Neuronal stem cell (in vitro differentiated cells): Measurements from ENCODE around the gene ZBTB25. TPM values are rescaled to one million over a fixed set of nuclear protein-coding genes. Genes with fewer than 3 reads are reported as not detected.

ENCODE experiments used
- DNase-seq: peaks from one replicate; pipeline ENCODE4 v3.0.0-alpha.2; 2013; ENCODE audit warnings: low spot score
- H2AFZ ChIP-seq: one replicate; pipeline ENCODE4 v1.6.1; 2013; ENCODE audit warnings: mild to moderate bottlenecking, low read length, inconsistent platforms
- H2AK5ac ChIP-seq: 2 replicates; pipeline ENCODE4 v1.6.1; 2013; ENCODE audit warnings: low read depth, mild to moderate bottlenecking, inconsistent platforms, low read length, moderate library complexity, mixed read lengths
- H2BK120ac ChIP-seq: 2 replicates; pipeline ENCODE4 v1.6.1; 2013; ENCODE audit warnings: low read depth, mild to moderate bottlenecking, inconsistent platforms, low read length, moderate library complexity, mixed read lengths
- H2BK12ac ChIP-seq: one replicate; pipeline ENCODE4 v1.6.1; 2013; ENCODE audit warnings: low read length, inconsistent platforms
- H2BK15ac ChIP-seq: 2 replicates; pipeline ENCODE4 v1.6.1; 2013; ENCODE audit warnings: mild to moderate bottlenecking, low read length, inconsistent platforms, mixed read lengths
- H2BK5ac ChIP-seq: one replicate; pipeline ENCODE4 v1.6.1; 2013; ENCODE audit warnings: inconsistent platforms, mild to moderate bottlenecking, low read length, moderate library complexity
- H3K14ac ChIP-seq: one replicate; pipeline ENCODE4 v1.6.1; 2013; ENCODE audit warnings: low read length, inconsistent platforms
- H3K18ac ChIP-seq: 2 replicates; pipeline ENCODE4 v1.6.1; 2013; ENCODE audit warnings: low read length, inconsistent platforms
- H3K23ac ChIP-seq: 2 replicates; pipeline ENCODE4 v1.6.1; 2013; ENCODE audit warnings: low read depth, mild to moderate bottlenecking, mixed read lengths, low read length, inconsistent platforms; ENCODE audit not compliant: poor library complexity
- H3K27ac ChIP-seq: replicated peaks from 3 replicates; pipeline ENCODE4 v1.5.1; 2013; ENCODE audit warnings: low read length, inconsistent platforms
- H3K27me3 ChIP-seq, 3 experiments: 2 replicates each; pipeline ENCODE4 v1.6.1; 2013; ENCODE audit warnings: low read length in 3 of 3, mild to moderate bottlenecking in 2 of 3, inconsistent platforms in 1 of 3, low read depth in 1 of 3, mixed read lengths in 1 of 3, moderate library complexity in 1 of 3; ENCODE audit not compliant: control insufficient read depth in 3 of 3, insufficient read depth in 3 of 3
- H3K36me3 ChIP-seq, 2 donors: replicated peaks in 1 of 2; 2 replicates each; pipeline ENCODE4 v1.6.1; 2013; ENCODE audit warnings: low read length in 2 of 2; ENCODE audit not compliant: control insufficient read depth in 2 of 2, insufficient read depth in 2 of 2
- H3K4ac ChIP-seq: 2 replicates; pipeline ENCODE4 v1.6.1; 2013; ENCODE audit warnings: inconsistent platforms, mild to moderate bottlenecking, low read length, moderate library complexity
- H3K4me1 ChIP-seq, 2 donors: 1 replicate in 1 of 2; 2 replicates in 1 of 2; pipeline ENCODE4 v1.6.1; 2013; ENCODE audit warnings: low read length in 2 of 2, low read depth in 1 of 2; ENCODE audit not compliant: control insufficient read depth in 2 of 2, insufficient read depth in 1 of 2
- H3K4me2 ChIP-seq: one replicate; pipeline ENCODE4 v1.6.1; 2013; ENCODE audit warnings: mild to moderate bottlenecking, low read length, inconsistent platforms; ENCODE audit not compliant: insufficient read depth, poor library complexity, severe bottlenecking
- H3K4me3 ChIP-seq, 2 donors: 2 replicates each; pipeline ENCODE4 v1.5.1; 2013; ENCODE audit warnings: low read length in 2 of 2, mild to moderate bottlenecking in 2 of 2, inconsistent platforms in 1 of 2, moderate library complexity in 1 of 2
- H3K79me1 ChIP-seq: one replicate; pipeline ENCODE4 v1.6.1; 2013; ENCODE audit warnings: low read depth, mild to moderate bottlenecking, inconsistent platforms, low read length, moderate library complexity
- H3K9ac ChIP-seq: one replicate; pipeline ENCODE4 v1.6.1; 2013; ENCODE audit warnings: mild to moderate bottlenecking, low read depth, low read length, inconsistent platforms; ENCODE audit not compliant: poor library complexity
- H3K9me3 ChIP-seq, 2 donors: replicated peaks in 1 of 2; 2 replicates each; pipeline versions ENCODE3 to v1.6.1; 2013; ENCODE audit warnings: low read length in 2 of 2, mild to moderate bottlenecking in 2 of 2, inconsistent platforms in 1 of 2, low read depth in 1 of 2, mixed read lengths in 1 of 2, moderate library complexity in 1 of 2; ENCODE audit not compliant: control insufficient read depth in 2 of 2, insufficient read depth in 1 of 2
- H4K8ac ChIP-seq: one replicate; pipeline ENCODE4 v1.6.1; 2013; ENCODE audit warnings: low read depth, mild to moderate bottlenecking, inconsistent platforms, low read length, moderate library complexity
- H4K91ac ChIP-seq: one replicate; pipeline ENCODE4 v1.6.1; 2013; ENCODE audit warnings: low read length, low read depth, mild to moderate bottlenecking, inconsistent platforms; ENCODE audit not compliant: poor library complexity
- WGBS, 2 donors: extraction: QIAGEN DNeasy Blood & Tissue Kit; methylation state at CpG; one replicate each; pipeline ENCODE4 v1.1.7; 2013; ENCODE audit warnings: missing lambda C conversion rate in 2 of 2, mixed read lengths in 1 of 2; ENCODE audit not compliant: insufficient read length in 2 of 2, insufficient replicate concordance in 1 of 2; ENCODE audit errors: extremely low coverage in 2 of 2; 5-methylcytosine and 5-hydroxymethylcytosine counted together
- small RNA-seq: library from polyadenylated mRNA; stranded (forward); fragments of <200 nt; extraction: miRNeasy Mini kit (QIAGEN cat#:217004); gene quantifications from one replicate; pipeline ENCODE3, GENCODE V24; 2013; ENCODE audit not compliant: insufficient read depth

Gene ZBTB25

GRCh38 chr14:64405295-64405694 is 98.3 kb downstream of the ZBTB25 start:
- H3K9me3 ChIP-seq: no peaks in the 10 kb centered on the region
- no peak overlapping the region for H3K9ac ChIP-seq
- H3K36me3 ChIP-seq: peaks cover 3 to 67% of the 10 kb centered on the region in 2 donors
- H4K91ac ChIP-seq: no peak overlapping the region
- no peak overlapping the region for H2BK5ac ChIP-seq
- H3K23ac ChIP-seq: no peak overlapping the region
- no peak overlapping the region for H3K4me3 ChIP-seq
- H3K27me3 ChIP-seq: no peaks in the 10 kb centered on the region
- no peak overlapping the region for H2AFZ ChIP-seq
- no peak overlapping the region for H4K8ac ChIP-seq
- no peak overlapping the region for H2BK12ac ChIP-seq
- no peak overlapping the region for H3K27ac ChIP-seq
- no peak overlapping the region for H3K4me2 ChIP-seq
- H2BK120ac ChIP-seq: no peak overlapping the region
- no peak overlapping the region for H2AK5ac ChIP-seq
- no peak for DNase-seq
- WGBS, 2 donors: no CpG with 5 or more reads among the region's 4 CpGs
- H3K4ac ChIP-seq: no peak overlapping the region
- H2BK15ac ChIP-seq: no peak overlapping the region
- no peak overlapping the region for H3K14ac ChIP-seq
- no peak overlapping the region for H3K18ac ChIP-seq
- peaks cover 0 to 2% of the 10 kb centered on the region in 2 donors for H3K4me1 ChIP-seq
- H3K79me1 ChIP-seq: no peaks in the 10 kb centered on the region

- Histone ChIP-seq H2BK120ac (no peak overlapping the region), H2BK15ac (no peak overlapping the region), H3K36me3 (peaks cover 3 to 50% of the 10 kb centered on the region in 2 donors), H3K4ac (no peak overlapping the region), H3K4me1 (no peaks in the 10 kb centered on the region), H2AFZ (no peak overlapping the region), H3K18ac (no peak overlapping the region), H4K91ac (no peak overlapping the region), H3K9ac (no peak overlapping the region), H2BK12ac (no peak overlapping the region), H3K9me3 (no peaks in the 10 kb centered on the region), H3K27me3 (no peaks in the 10 kb centered on the region), H3K4me3 (no peak overlapping the region), H2BK5ac (no peak overlapping the region), H4K8ac (no peak overlapping the region), H2AK5ac (no peak overlapping the region), H3K79me1 (no peaks in the 10 kb centered on the region), H3K14ac (no peak overlapping the region), H3K4me2 (no peak overlapping the region), H3K27ac (no peak overlapping the region), H3K23ac (no peak overlapping the region)
- DNase-seq: no peak
- no CpG with 5 or more reads among the region's 1 CpG for WGBS, 2 donors
Measured at GRCh38 chr14:64401949-64402348, 101.7 kb downstream of the ZBTB25 start.

- no peak overlapping the region for H3K4me3 ChIP-seq
- no peaks in the 10 kb centered on the region for H3K79me1 ChIP-seq
- H3K14ac ChIP-seq: no peak overlapping the region
- H3K18ac ChIP-seq: no peak overlapping the region
- WGBS, 2 donors: no CpG with 5 or more reads among the region's 6 CpGs
- no peak overlapping the region for H4K91ac ChIP-seq
- no peak overlapping the region for H2AFZ ChIP-seq
- DNase-seq: no peak
- no peak overlapping the region for H2BK15ac ChIP-seq
- peaks cover 3 to 46% of the 10 kb centered on the region in 2 donors for H3K36me3 ChIP-seq
- no peaks in the 10 kb centered on the region for H3K9me3 ChIP-seq
- H3K23ac ChIP-seq: no peak overlapping the region
- H3K27ac ChIP-seq: no peak overlapping the region
- H4K8ac ChIP-seq: no peak overlapping the region
- no peak overlapping the region for H2AK5ac ChIP-seq
- no peak overlapping the region for H2BK12ac ChIP-seq
- no peak overlapping the region for H2BK5ac ChIP-seq
- H3K4me2 ChIP-seq: no peak overlapping the region
- no peak overlapping the region for H2BK120ac ChIP-seq
- H3K4ac ChIP-seq: no peak overlapping the region
- H3K9ac ChIP-seq: no peak overlapping the region
- H3K27me3 ChIP-seq: no peaks in the 10 kb centered on the region
- H3K4me1 ChIP-seq: no peaks in the 10 kb centered on the region
Measured at GRCh38 chr14:64400829-64401459, 102.7 kb downstream of the ZBTB25 start.

Small RNA genes lying within 50 kb of the gene (small RNA-seq; reads per million reads assigned to genes)
- not detected for gene AL049869.4
